HUDEP-2 (cell line): Measurements from ENCODE around the gene FAM98B.
"Not testable (repeated sequence)": the region's sequence is repeated elsewhere in the genome, so short reads cannot be mapped to it uniquely, and the experiment has no call there.

Experiments used
- DNase-seq, 76 experiments: peaks; one replicate each; lab custom pipeline; 2025; ENCODE audit not compliant: unreplicated experiment in 76 of 76; lab: John Stamatoyannopoulos, UW

FAM98B gene

DNA sequence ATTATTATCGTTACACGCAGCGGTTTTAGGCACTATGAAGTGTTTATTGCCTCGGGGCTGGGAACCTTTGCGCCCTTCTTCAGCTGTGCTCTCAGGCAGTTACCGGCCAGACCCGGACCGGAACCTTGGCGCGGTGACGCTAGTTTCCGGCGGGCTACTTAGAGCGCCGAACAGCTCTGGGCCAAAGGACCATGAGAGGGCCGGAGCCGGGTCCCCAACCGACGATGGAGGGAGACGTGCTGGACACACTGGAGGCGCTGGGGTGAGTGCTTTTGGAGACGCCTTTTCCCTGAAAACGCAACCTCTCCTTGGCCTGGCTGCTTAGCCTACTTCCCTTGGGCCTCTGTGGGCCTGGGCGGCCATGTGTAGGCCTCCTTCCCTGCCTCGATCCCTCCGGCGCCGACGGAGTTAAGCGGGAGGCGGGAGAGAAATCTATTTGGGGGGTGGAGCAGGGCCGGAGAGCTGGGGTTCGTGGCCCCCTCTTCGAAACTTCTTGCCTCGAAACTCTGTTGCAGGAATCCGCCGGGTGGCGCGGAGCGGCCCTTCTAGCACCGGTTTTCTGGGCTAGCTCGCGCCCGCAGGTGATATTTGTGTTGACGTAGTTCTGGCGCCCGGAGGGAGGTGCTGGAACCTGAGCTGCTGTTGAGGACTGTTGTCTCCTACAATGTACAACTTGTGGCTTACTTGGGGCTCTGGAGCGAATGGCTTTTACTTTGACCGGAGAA is at the start of gene FAM98B:
Gene FAM98B, plus strand, starts transcription at position 157 of the 725 bp plus-strand sequence. Its CDS starts 35 bp downstream, at position 192.
- DNase-seq, result peak in 74 of 76 experiments; percentile 9 to 90 (median 77)

DNA sequence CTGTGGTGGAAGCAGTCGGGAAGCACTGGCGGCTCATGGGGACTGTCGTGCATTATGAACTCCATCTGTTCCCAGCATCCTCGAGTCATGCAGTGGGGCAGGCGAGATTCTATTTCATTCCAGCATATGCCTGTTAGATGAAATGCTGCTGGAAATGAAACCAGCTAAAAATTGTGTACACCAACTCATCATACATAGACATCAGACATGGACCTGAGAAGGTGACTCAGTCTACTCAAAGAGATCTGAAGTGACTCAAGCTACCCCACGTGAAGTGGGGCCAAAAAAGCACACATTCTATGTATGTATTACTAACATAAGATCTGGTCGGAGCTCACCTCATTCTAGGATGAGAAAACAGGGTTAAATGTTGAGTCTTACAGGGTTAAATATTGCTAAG is 47.5 kb upstream of the FAM98B start:
- DNase-seq, result no peak

DNA sequence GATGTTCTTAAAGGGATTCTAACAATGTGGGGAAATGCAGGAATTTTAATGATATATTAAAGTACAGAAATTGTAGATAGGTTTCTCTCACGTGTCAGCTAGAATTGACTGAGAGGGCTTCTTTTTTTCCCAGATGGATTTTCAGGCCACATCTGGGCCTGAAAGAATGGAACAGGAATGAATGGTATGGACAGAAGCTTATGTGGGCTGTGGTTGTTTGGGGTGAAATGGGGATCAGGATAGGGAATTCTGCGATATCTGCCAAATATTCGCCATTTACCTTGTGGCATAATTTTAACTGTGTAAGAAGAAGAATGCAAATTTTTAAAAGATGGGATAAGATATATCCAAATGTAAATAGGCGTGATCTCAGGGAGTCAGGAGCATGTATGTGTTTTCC is 45.4 kb upstream of the FAM98B start:
- no peak for DNase-seq

DNA sequence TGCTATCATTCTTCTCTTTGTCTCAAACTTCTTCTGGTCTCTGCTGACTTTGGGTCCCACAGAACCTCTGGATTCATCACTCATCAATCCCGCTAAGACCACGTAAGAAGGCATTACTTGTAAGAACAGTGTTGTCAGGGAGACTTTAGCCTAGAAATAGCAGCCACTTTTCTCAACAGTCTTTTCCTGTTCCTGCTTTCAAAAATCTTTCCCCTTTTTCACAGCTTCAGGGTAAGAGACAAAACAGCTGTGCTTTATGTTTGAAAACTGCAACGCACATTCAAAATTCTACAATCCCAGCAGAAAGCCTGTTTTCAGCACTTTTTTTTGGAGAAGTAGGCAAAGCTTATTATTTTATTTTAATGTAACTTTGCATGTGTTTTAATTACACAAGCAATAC is 42.0 kb upstream of the FAM98B start:
- DNase-seq, result no peak

DNA sequence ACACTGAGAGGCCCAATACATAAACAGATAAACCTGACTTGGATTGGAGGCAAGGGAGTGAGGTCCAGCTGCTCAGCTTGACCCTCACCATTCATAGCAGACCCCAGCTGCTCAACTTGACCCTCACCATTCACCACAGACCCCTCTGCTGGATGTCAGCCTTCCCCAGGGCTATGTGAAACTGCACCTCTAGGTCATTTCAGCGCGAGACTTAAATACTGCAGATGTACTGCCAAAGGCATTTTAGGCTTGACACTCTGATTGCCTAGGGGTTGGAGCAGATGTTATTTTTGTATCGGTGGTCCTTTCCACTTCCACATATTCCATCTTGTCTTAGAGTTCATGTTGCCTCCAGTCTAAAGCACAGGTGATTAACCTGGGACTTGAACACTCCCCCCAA is 41.5 kb upstream of the FAM98B start:
- DNase-seq, result no peak

DNA sequence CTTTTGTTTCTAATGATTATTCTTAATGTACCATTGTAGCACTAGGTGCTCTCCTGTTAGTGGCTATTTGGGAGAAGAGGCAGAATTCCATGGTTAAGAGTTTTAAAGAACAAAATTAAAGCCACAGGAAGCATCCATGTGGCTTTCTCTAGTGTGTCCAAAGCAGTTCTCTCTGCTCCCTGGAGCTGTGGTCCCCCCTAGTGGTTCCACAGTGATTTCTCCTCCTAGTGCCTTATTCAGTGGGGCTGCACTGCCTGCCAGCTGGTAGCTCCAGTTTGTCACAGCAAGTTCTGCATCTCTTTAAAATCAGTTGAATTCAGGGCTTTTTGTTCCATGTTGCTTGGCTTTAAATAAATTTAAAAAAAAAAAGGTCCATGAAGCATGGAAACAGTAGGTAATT is 39.6 kb upstream of the FAM98B start:
- peak in 36 of 76 experiments; percentile 0 to 53 (median 12) for DNase-seq

DNA sequence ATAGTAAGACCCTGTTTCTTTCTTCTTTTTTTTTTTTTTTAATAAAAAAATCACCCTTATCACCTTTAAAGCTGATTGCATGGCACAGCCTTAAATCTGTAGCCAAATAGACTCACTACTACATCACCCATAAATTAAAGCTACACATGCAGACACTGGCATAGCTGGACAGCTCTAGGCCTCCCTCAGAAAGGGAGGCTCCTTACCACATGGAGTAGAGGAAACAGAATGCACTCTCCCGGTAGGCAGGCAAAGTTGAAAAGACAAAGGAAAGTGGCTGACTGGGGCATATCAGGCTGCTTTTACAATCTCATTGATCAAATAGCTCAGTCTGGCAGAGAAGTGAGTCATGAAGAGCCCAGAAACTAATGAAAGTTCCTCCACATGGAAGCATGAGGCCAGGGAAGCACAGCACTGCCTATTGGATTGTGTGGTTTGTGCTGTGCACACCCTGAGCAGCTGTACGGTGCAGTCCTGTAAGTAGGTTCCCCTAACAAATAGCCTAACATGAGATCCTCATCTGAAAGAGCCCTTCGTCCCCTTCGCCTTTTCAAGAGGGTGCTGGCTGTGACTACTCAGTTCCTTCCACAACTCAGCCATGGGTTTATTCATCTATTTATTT is 32.7 kb upstream of the FAM98B start:
- DNase-seq, result no peak

DNA sequence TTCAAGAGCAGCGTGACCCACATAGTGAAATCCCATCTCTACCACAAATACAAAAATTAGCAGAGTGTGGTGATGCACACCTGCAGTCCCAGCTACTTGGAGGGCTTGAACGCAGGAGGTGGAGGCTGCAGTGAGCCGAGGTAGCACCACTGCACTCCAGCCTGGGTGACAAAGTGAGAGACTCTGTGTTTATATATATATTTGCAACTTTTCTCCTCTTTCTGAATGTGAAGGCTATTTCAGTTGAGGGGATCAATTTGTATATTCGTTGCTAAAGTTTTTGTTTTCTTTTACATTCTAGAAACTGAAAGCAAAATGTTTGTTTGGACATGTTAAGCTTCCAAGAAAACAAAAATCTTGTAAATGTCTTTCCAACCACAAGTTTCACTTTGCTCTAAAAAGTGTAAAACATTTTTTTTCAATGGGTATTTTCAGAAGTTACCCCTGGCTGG is 29.8 kb upstream of the FAM98B start:
- no peak for DNase-seq

DNA sequence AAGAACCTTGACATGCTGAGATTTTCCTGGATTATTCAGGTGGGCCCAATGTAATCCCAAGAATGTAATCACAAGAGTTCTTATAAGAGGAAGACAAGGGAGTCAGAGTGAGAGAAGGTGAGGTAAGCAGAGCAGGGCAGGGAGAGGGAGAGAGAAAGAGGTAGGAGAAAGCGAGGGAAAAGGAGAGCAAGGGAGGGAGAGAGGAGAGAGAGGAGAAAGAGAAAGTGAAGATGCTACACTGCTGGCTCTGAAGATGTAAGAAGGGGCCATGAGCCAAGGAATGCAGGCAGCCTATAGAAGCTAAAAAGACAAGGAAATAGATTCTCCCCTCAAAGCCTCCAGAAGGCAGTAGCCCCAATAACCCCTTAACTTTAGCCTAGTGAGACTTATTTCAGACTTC is 28.7 kb upstream of the FAM98B start:
- no peak for DNase-seq

DNA sequence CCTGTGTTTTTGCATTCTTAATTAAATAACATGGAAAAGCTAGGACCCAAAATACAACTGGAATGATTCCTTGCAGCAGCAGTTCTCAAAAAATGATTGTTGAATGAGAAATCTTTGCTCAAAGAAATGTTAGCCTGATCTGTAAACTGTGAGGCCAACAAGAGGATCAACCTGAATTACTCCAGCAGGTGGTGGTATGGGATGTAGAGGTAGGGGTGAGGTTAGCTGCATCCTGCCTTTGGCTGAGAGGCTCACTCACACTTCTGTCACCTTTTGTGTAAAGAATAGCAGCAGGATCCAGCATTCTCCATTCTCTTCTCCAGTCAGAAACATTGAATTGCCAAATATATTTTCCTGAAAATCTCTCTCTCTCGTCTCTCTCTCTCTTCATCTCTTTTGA is 26.5 kb upstream of the FAM98B start:
- DNase-seq, result peak in 1 of 76 experiments; percentile 1

DNA sequence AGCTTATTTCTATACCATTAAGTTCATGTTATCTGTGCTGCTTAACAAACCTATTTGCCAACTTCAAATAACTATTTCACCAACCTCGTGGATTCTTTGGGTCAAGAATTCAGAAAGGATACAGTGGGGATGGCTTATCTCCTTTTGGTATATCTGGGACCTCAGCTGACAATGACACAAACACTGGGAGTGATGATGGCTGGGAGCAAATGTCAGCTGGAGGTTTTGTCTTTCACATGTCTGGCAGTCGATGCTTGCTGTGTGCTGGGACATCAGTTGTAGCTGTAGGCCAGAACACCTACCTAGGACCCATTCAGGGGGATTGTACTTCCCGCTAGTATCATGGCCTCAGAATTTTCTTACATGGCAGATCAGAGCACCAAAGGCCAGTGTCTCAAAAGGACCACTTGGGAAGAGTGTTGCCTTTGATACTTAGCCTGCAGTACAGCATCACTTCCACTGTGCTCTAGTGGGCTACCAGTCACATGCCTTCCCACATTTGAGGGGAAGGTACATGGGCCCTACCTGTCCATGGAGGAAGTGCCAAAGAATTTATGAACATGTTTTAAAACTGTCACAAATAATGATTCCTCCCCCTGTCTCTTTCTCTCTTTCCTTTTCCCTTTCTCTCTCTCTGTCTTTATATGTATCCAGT is 23.7 kb upstream of the FAM98B start:
- DNase-seq, result no peak

DNA sequence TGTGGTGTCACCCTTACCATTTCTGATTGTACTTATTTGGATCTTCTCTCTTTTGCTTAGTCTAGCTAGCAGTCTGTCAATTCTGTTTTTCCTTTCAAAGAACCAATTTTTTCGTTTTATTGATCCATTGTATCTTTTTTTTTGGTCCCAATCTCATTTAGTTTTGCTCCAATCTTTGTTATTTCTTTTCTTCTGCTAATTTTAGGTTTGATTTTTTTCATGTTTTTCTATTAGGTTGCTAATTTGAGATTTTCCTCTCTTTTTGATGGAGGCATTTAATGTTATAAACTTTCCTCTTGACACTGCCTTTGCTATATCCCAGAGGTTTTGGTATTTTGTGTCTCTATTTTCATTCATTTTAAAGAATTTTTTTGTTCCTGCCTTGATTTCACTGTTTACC is 16.9 kb upstream of the FAM98B start:
- no peak for DNase-seq

DNA sequence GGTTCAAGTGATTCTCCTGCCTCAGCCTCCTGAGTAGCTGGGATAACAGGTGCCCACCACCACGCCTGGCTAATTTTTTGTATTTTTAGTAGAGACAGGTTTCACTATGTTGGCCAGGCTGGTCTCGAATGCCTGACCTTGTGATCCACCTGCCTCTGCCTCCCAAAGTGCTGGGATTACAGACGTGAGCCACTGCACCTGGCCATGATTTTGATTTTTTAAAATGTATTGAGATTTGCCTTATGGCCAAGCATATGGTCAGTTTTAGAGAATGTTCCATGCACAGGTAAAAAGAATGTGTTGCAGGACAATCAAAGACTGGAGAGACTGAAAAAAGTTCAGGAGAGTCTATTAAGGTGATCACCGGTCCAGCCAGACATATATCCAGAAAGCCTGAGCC is 16.3 kb upstream of the FAM98B start:
- not testable (repeated sequence) for DNase-seq

DNA sequence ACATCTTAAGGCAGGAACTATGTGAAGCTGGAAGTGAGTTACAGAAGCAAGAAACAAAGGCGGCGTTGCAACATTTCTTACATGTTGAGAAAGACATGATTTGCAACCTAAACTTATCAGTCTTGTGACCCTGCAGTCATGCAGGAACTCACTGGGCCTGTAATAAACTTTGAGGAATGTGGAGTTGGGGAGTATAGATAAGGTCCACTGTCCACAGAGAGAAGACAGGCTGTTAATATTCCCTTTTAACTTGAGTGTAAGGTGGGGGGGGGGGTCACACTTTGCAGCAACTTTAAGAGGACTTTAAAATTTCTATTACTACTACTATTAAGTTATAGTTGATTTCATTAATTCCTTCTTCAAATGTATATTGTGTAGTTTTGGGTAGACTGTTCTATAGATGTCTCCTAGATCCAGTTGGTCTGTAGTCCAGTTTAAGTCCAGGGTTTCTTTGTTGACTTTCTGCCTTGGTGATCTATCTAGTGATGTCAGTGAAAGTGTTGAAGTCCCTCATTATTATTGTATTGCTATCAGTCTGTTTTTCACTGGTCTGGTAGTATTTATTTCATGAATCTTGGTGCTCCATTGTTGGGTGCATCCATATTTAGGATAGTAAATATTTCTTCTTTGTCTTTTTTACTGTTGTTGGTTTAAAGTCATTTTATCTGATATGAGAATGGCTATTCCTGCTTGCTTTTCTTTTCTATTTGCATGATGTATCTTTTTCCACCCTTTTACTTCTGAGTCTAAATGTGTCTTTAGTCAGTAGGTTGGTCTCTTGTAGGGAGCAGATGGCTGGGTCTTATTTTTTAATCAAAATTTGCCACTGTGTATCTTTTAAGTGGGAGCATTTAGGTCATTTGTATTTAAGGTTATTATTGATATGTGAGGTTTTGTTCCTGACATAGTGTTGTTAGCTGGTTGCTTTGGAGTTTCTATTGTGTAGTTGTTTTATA is 15.6 kb upstream of the FAM98B start:
- DNase-seq, result no peak

DNA sequence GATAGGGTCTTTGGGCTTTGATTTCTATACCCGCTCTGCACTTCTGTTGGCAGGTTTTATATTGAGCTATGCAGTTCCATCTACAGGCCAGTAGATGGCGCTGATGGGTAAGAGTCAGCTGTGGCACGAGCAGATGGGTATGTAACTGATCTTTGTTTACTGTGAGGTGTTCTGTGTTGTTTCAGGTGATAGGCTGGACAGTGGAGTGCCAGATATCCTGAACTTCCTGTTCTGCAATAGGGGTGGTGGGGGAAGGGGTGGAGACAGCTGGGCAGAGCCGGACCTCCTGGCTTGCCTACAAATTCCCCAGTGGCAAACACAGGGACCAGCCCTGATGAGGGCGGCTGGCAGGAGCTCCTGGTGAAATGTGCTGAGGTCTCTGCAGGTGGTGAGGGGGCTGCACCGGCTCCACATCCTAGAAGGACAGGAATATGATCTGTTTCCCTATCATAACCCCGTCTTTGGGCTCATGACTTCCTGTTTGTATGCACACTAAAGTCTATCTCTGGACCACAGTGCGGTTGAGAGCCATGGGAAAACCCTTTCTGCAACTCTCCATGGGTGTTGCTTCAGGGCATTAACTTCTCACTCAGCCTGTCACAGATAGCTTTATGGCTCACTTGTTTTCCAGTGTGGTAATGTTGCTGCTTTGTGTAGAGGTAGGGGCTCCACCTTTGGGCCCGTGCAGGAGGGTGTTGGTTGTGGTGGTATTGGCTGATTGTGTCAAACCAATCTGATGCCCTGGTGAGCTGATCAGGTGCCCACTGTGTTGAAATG is 13.4 kb upstream of the FAM98B start:
- DNase-seq, result peak in 25 of 76 experiments; percentile 1 to 54 (median 16)

DNA sequence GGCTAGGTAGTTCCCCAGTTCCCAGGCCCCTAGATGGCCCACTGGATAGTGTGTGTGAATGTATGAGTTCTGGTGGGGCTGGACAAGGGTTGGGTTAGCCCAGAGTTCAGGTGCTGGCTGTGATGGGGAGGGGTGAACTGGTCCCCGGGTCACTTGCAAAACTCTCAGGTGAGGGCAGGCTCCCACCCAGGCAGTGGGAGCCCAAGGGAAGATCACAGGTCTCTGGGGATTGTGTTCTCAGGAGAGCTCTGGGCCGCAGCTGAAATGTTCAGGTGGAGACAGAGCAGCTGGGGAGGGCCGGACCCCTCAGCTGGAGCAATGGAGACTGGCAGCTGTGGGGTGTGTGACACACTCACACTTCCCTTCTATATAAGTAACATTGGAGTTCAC is 12.8 kb upstream of the FAM98B start:
- no peak for DNase-seq

DNA sequence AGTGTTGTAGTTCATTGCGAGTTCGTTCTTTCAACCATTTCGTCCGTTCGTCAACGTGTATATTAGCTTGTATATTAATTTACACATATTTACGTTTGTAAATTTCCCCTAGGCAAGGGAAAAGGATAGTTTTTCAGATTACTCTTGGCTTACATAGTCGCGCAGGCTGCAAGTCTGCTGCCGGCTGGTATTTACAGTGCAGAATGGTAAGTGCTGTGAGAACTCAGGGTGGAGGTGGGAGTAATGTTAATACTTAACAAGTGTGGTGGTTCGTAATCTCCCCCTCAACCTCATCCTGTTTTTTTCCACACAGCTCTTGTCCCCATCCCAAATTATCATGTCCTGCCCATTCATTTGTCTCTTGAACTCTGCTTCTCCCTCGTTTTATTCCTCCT is 766 bp downstream of the FAM98B start:
- DNase-seq, result peak in 2 of 76 experiments; percentile 7 to 20

DNA sequence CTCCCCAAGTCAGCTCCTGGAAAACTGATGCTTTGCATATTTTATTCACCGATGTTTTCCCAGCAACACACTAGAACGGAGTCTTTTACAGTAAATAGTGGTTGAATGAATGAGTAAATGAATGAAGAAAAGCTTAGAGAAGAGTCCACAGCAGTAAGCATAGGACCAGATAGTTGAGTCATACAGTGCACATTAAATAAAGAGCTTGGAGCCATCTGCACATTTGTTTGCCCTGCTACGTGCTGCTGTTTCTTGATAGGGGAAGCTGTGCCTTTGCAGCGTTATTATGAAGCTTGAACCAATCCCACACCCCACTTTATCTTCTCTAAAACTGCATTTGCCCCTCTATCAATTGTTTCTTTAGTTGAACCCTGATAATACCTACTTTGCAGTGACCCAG is 1.2 kb downstream of the FAM98B start:
- DNase-seq, result peak in 11 of 76 experiments; percentile 1 to 33 (median 15)

DNA sequence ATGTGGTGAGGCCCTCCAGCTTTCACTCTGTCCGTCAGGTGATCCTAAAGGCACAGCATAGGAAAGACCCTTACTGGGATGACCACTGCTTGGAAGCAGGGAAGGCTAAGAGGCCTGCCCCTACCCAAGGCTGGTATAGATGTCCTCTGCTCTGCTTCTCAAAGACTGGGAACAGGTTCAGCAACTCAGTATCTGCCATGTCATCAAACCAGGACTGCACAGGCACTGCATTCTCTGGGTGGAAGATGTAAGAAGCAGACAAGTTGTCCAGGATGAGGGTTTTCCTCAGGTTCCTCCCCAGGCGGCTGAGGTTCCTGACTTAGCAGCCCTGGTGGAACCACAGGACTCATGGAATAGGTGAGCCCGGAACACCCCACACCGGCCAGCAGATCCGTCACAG is 4.7 kb downstream of the FAM98B start:
- no peak for DNase-seq

DNA sequence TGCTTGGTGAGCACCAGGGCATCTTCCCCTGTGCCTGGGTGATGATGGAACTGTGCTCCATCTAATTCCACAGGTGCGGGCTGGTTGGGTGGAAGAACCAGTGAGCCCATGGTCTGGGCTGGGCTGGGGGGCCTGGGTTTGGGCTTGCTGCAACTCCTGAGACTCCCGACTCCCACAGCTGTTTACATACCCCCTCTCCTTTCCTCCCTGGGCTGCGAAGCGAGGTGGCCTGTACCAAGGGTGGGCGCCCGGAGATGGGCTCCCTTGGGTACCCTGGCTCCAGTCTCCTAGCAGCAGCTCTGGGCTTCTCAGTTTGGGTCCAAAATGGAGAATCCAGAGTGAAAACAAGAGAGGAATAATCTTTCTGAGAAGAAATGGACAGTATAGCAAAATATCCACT is 5.6 kb downstream of the FAM98B start:
- no peak for DNase-seq
